ENCODE results near the gene NF2. TPM values are rescaled to one million over a fixed set of nuclear protein-coding genes. Genes with fewer than 3 reads are reported as not detected.

The NF2 gene
- total RNA-seq, 1 donor from 2014 or later: 28.4 TPM

- DNase-seq (ENCODE audit: low spot score) (peak; percentile 70), ATAC-seq (peak; percentile 79)
- intact Hi-C loops (cut with DNase I): no loop called here
Measured at GRCh38 chr22:29727131-29727523, 123.7 kb downstream of the NF2 start.

GRCh38 chr22:29729161-29729560, 125.7 kb downstream of the NF2 start:
- no peak for DNase-seq (ENCODE audit: low spot score)
- intact Hi-C loops (cut with DNase I): no loop called here
- no peak for ATAC-seq

GRCh38 chr22:29731058-29731850, 127.8 kb downstream of the NF2 start:
- DNase-seq (ENCODE audit: low spot score) (no peak), ATAC-seq (no peak)
- intact Hi-C loops (cut with DNase I): no loop called here

GRCh38 chr22:29732883-29733282, 129.4 kb downstream of the NF2 start:
- intact Hi-C loops (cut with DNase I): no loop called here
- DNase-seq (ENCODE audit: low spot score): no peak
- ATAC-seq: no peak

- DNase-seq (ENCODE audit: low spot score) (no peak), ATAC-seq (no peak)
- intact Hi-C loops (cut with DNase I): no loop called here
Measured at GRCh38 chr22:29733362-29734201, 130.1 kb downstream of the NF2 start.

- intact Hi-C loops (cut with DNase I): no loop called here
Measured at GRCh38 chr22:29734406-29734805, 131.0 kb downstream of the NF2 start.

GRCh38 chr22:29734838-29735237, 131.4 kb downstream of the NF2 start:
- intact Hi-C loops (cut with DNase I): no loop called here
- no peak for DNase-seq (ENCODE audit: low spot score)
- no peak for ATAC-seq

More at GRCh38 chr22:29734406-29734805, 131.0 kb downstream of the NF2 start:
- DNase-seq (ENCODE audit: low spot score): no peak
- no peak for ATAC-seq

GRCh38 chr22:29735416-29735815, 132.0 kb downstream of the NF2 start:
- no peak for ATAC-seq
- intact Hi-C loops (cut with DNase I): no loop called here
- DNase-seq (ENCODE audit: low spot score): no peak

GRCh38 chr22:29737251-29738117, 134.1 kb downstream of the NF2 start:
- DNase-seq (ENCODE audit: low spot score) (no peak), ATAC-seq (peak; percentile 51)
- intact Hi-C loops (cut with DNase I): no loop called here

GRCh38 chr22:29738118-29738815, 134.8 kb downstream of the NF2 start:
- DNase-seq (ENCODE audit: low spot score) (no peak), ATAC-seq (no peak)
- intact Hi-C loops (cut with DNase I): no loop called here

GRCh38 chr22:29739346-29739875, 136.0 kb downstream of the NF2 start:
- DNase-seq (ENCODE audit: low spot score) (no peak), ATAC-seq (no peak)
- intact Hi-C loops (cut with DNase I): no loop called here

GRCh38 chr22:29740216-29740615, 136.8 kb downstream of the NF2 start:
- ATAC-seq (no peak), DNase-seq (ENCODE audit: low spot score) (no peak)
- intact Hi-C loops (cut with DNase I): no loop called here

GRCh38 chr22:29741926-29742325, 138.5 kb downstream of the NF2 start:
- intact Hi-C loops (cut with DNase I): no loop called here
- no peak for ATAC-seq

GRCh38 chr22:29742326-29742725, 138.9 kb downstream of the NF2 start:
- intact Hi-C loops (cut with DNase I): no loop called here
- DNase-seq (ENCODE audit: low spot score) (no peak), ATAC-seq (no peak)

More at GRCh38 chr22:29741926-29742325, 138.5 kb downstream of the NF2 start:
- no peak for DNase-seq (ENCODE audit: low spot score)

GRCh38 chr22:29744902-29745301, 141.5 kb downstream of the NF2 start:
- DNase-seq (ENCODE audit: low spot score): no peak
- ATAC-seq: peak; percentile 54
- intact Hi-C loops (cut with DNase I): no loop called here

GRCh38 chr22:29747832-29748231, 144.4 kb downstream of the NF2 start:
- no peak for ATAC-seq
- intact Hi-C loops (cut with DNase I): no loop called here
- no peak for DNase-seq (ENCODE audit: low spot score)

Measured in sciatic nerve (tissue), 2 donors.